Aorta (tissue), 5 donors: ENCODE measurements around the gene PTCHD1. TPM values are rescaled to one million over a fixed set of nuclear protein-coding genes. Genes with fewer than 3 reads are reported as not detected.

ENCODE experiments used
- ATAC-seq: fragments of 200-7000 bp; cut with Tn5 transposase; one replicate; pipeline ENCODE4 v1.9.1; 2022; ENCODE audit warnings: moderate library complexity; ENCODE audit not compliant: low FRiP score
- DNase-seq, 2 donors: peaks; one replicate each; pipeline ENCODE4 v3.0.0-alpha.2; 2020
- H3K27ac ChIP-seq, 2 donors: one replicate each; pipeline ENCODE4 v1.5.1; 2013; ENCODE audit warnings: low read length in 2 of 2, mild to moderate bottlenecking in 2 of 2, moderate library complexity in 2 of 2, control low read depth in 1 of 2, inconsistent platforms in 1 of 2, low read depth in 1 of 2
- H3K27me3 ChIP-seq, 2 donors: one replicate each; pipeline ENCODE4 v1.6.1; 2013; ENCODE audit warnings: control low read depth in 1 of 2, low read length in 1 of 2, mild to moderate bottlenecking in 1 of 2, moderate library complexity in 1 of 2; ENCODE audit not compliant: insufficient read depth in 2 of 2, control insufficient read depth in 1 of 2
- H3K36me3 ChIP-seq, 2 donors: one replicate each; pipeline ENCODE4 v1.6.1; 2013; ENCODE audit warnings: control low read depth in 1 of 2, low read length in 1 of 2, mild to moderate bottlenecking in 1 of 2; ENCODE audit not compliant: insufficient read depth in 2 of 2, control insufficient read depth in 1 of 2
- H3K4me1 ChIP-seq, 2 donors: one replicate each; pipeline ENCODE4 v1.6.1; 2013; ENCODE audit warnings: low read length in 2 of 2, control low read depth in 1 of 2, mild to moderate bottlenecking in 1 of 2, moderate library complexity in 1 of 2; ENCODE audit not compliant: insufficient read depth in 2 of 2, control insufficient read depth in 1 of 2
- H3K4me3 ChIP-seq, 2 donors: one replicate each; pipeline ENCODE4 v1.5.1; 2013; ENCODE audit warnings: low read length in 2 of 2, control low read depth in 1 of 2, mild to moderate bottlenecking in 1 of 2
- H3K9me3 ChIP-seq: one replicate; pipeline ENCODE4 v1.6.1; 2013; ENCODE audit warnings: mild to moderate bottlenecking, low read length; ENCODE audit not compliant: control insufficient read depth
- WGBS, 2 donors: extraction: QIAGEN DNeasy Blood & Tissue Kit; methylation state at CpG; one replicate each; pipeline ENCODE4 v1.1.7; 2013; 5-methylcytosine and 5-hydroxymethylcytosine counted together
- intact Hi-C, 2 donors: fragments of 100-400 bp; cut with DNase I; formaldehyde crosslinking; loops; one replicate each; pipeline versions ENCODE4 v1.14.2 to v1.15.0; 2022
- long read RNA-seq, 2 donors: library from polyadenylated mRNA; unstranded; transcript quantifications; one replicate each; pipeline ENCODE4 v2.0.0, GENCODE V29; 2020 to 2021
- polyA plus RNA-seq, 2 donors: library from polyadenylated mRNA; stranded (reverse); fragments of 200-250 nt; gene quantifications; one replicate each; pipeline ENCODE4 v1.2.3, GENCODE V29; 2013
- total RNA-seq, 2 donors: library from RNA; stranded (reverse); fragmentation: NEBNext Ultra II Directional; extraction: Animal tissue kit (Norgen Biotek cat#: 25700); gene quantifications; one replicate each; pipeline ENCODE4 v1.2.1, GENCODE V29; 2021
- donor health status: healthy with polysubstance abuse.
- donor health status: Bipolar disorder and iron deficiency.
- donor health status: DM: no; HTN: no; CAD: no.
- donor health status: DM: no; HTN: no; CAD: no.
- donor health status: DM: yes; HTN: yes; CAD: no.

Gene PTCHD1
- total RNA-seq: 10 to 100 TPM in 1 of 2 donors, under 1 TPM in 1; 0.51 to 16.2 TPM
- under 1 TPM in 1 of 2 donors, not detected in 1; 0.03 TPM for polyA plus RNA-seq
- long read RNA-seq, donor 1, full-length matches to known transcripts: 17 of 38 reads
- long read RNA-seq, donor 1, partial matches to known transcripts: 11 of 38 reads
- long read RNA-seq, donor 1, other reads (novel, unspliced or antisense): 10 of 38 reads
- long read RNA-seq, donor 2, full-length matches to known transcripts: 1 of 1 reads
- long read RNA-seq, donor 2, partial matches to known transcripts: 0 of 1 reads
- long read RNA-seq, donor 2, other reads (novel, unspliced or antisense): 0 of 1 reads

GRCh38 chrX:23334848-23335599 lies at the start of gene PTCHD1:
Gene PTCHD1, plus strand, starts transcription at chrX:23334849. Its CDS starts 27 bp downstream, at chrX:23334876.
- Histone ChIP-seq H3K27me3 (no peaks in the 10 kb centered on the region), H3K4me1 (no peaks in the 10 kb centered on the region), H3K36me3 (no peaks in the 10 kb centered on the region), H3K9me3 (no peaks in the 10 kb centered on the region), H3K27ac (no peak within 1 kb of the TSS), H3K4me3 (peak within 1 kb of the TSS; percentile 26 to 66)
- DNase-seq (no peak), ATAC-seq (no peak)
- 2 to 25% methylated on average over 60 to 64 of the region's 64 CpGs for WGBS, 2 donors
- intact Hi-C loops: no loop called here

GRCh38 chrX:23286731-23287130 lies 47.9 kb upstream of the PTCHD1 start:
- Histone ChIP-seq H3K36me3 (no peaks in the 10 kb centered on the region), H3K4me1 (no peaks in the 10 kb centered on the region), H3K4me3 (no peak overlapping the region), H3K27me3 (no peaks in the 10 kb centered on the region), H3K9me3 (no peaks in the 10 kb centered on the region), H3K27ac (no peak overlapping the region)
- DNase-seq (no peak), ATAC-seq (no peak)
- intact Hi-C loops: no loop called here
- WGBS, 2 donors: 87 to 94% methylated on average over 5 of the region's 5 CpGs

GRCh38 chrX:23287191-23287725 lies 47.4 kb upstream of the PTCHD1 start:
- Histone ChIP-seq H3K36me3 (no peaks in the 10 kb centered on the region), H3K9me3 (no peaks in the 10 kb centered on the region), H3K4me1 (no peaks in the 10 kb centered on the region), H3K27me3 (no peaks in the 10 kb centered on the region), H3K27ac (no peak overlapping the region), H3K4me3 (no peak overlapping the region)
- DNase-seq (no peak), ATAC-seq (no peak)
- 64 to 80% methylated on average over 5 of the region's 5 CpGs for WGBS, 2 donors
- intact Hi-C loops: no loop called here

- Histone ChIP-seq H3K27ac (peak overlapping the region in 1 of 2 donors; percentile 11), H3K4me3 (no peak overlapping the region), H3K27me3 (no peaks in the 10 kb centered on the region), H3K4me1 (no peaks in the 10 kb centered on the region), H3K36me3 (no peaks in the 10 kb centered on the region), H3K9me3 (no peaks in the 10 kb centered on the region)
- ATAC-seq (no peak), DNase-seq (no peak)
- intact Hi-C loops: no loop called here
- WGBS, 2 donors: 40 to 47% methylated on average over 8 of the region's 8 CpGs
These were observed 42.2 kb upstream of the PTCHD1 start for GRCh38 chrX:23292354-23292987.

GRCh38 chrX:23292988-23293651 lies 41.5 kb upstream of the PTCHD1 start:
- Histone ChIP-seq H3K9me3 (no peaks in the 10 kb centered on the region), H3K27me3 (no peaks in the 10 kb centered on the region), H3K4me3 (no peak overlapping the region), H3K36me3 (no peaks in the 10 kb centered on the region), H3K27ac (peak overlapping the region in 1 of 2 donors; percentile 11), H3K4me1 (no peaks in the 10 kb centered on the region)
- no peak for ATAC-seq
- peak in 1 of 2 donors; percentile 65 for DNase-seq
- WGBS, 2 donors: 53 to 63% methylated on average over 8 of the region's 8 CpGs
- intact Hi-C loops: no loop called here

GRCh38 chrX:23304881-23305280 lies 29.8 kb upstream of the PTCHD1 start:
- H3K36me3 ChIP-seq: no peaks in the 10 kb centered on the region
- no peak for DNase-seq
- no peak overlapping the region for H3K4me3 ChIP-seq
- intact Hi-C loops: no loop called here
- H3K4me1 ChIP-seq: no peaks in the 10 kb centered on the region
- no peak overlapping the region for H3K27ac ChIP-seq
- H3K27me3 ChIP-seq: no peaks in the 10 kb centered on the region
- H3K9me3 ChIP-seq: no peaks in the 10 kb centered on the region
- no peak for ATAC-seq
- WGBS, 2 donors: 72 to 82% methylated on average over 4 of the region's 4 CpGs

GRCh38 chrX:23311731-23312130 lies 22.9 kb upstream of the PTCHD1 start:
- Histone ChIP-seq H3K4me1 (no peaks in the 10 kb centered on the region), H3K36me3 (no peaks in the 10 kb centered on the region), H3K9me3 (no peaks in the 10 kb centered on the region), H3K27ac (no peak overlapping the region), H3K27me3 (no peaks in the 10 kb centered on the region), H3K4me3 (no peak overlapping the region)
- intact Hi-C loops: no loop called here
- ATAC-seq: no peak
- no peak for DNase-seq
- 80 to 92% methylated on average over 8 of the region's 8 CpGs for WGBS, 2 donors

GRCh38 chrX:23312136-23312535 lies 22.5 kb upstream of the PTCHD1 start:
- Histone ChIP-seq H3K4me3 (no peak overlapping the region), H3K36me3 (no peaks in the 10 kb centered on the region), H3K4me1 (no peaks in the 10 kb centered on the region), H3K9me3 (no peaks in the 10 kb centered on the region), H3K27ac (no peak overlapping the region), H3K27me3 (no peaks in the 10 kb centered on the region)
- ATAC-seq (no peak), DNase-seq (no peak)
- intact Hi-C loops: no loop called here
- 90 to 96% methylated on average over 3 of the region's 3 CpGs for WGBS, 2 donors
